GM23248 (cell line): ENCODE data around the gene DRAXIN. TPM values are rescaled to one million over a fixed set of nuclear protein-coding genes. Genes with fewer than 3 reads are reported as not detected.

Experiments
- DNase-seq: peaks from one replicate; pipeline ENCODE4 v3.0.0-alpha.2; 2015
- H2AFZ ChIP-seq: fragments of 200-600 bp; sonication (generic); 2 replicates; pipeline ENCODE4 v1.6.1; 2016; ENCODE audit warnings: antibody characterized with exemption
- H3F3A ChIP-seq: fragments of 200-600 bp; sonication (generic); 2 replicates; pipeline ENCODE4 v1.6.1; 2016; ENCODE audit warnings: mild to moderate bottlenecking, antibody characterized with exemption, mixed run types; ENCODE audit not compliant: insufficient read depth
- H3K27ac ChIP-seq: fragments of 200-600 bp; sonication (generic); 2 replicates; pipeline ENCODE4 v1.5.1; 2016; ENCODE audit warnings: mild to moderate bottlenecking
- H3K27me3 ChIP-seq: fragments of 200-600 bp; sonication (generic); replicated peaks from 2 replicates; pipeline ENCODE4 v1.6.1; 2016; ENCODE audit warnings: mild to moderate bottlenecking; ENCODE audit not compliant: insufficient read depth
- H3K36me3 ChIP-seq: fragments of 200-600 bp; sonication (generic); 2 replicates; pipeline ENCODE4 v1.6.1; 2016; ENCODE audit warnings: low read depth, mild to moderate bottlenecking
- H3K4me1 ChIP-seq: fragments of 200-600 bp; sonication (generic); 2 replicates; pipeline ENCODE4 v1.6.1; 2016; ENCODE audit warnings: mild to moderate bottlenecking; ENCODE audit not compliant: insufficient read depth
- H3K4me2 ChIP-seq: fragments of 200-600 bp; sonication (generic); one replicate; pipeline ENCODE4 v1.6.1; 2016; ENCODE audit warnings: mild to moderate bottlenecking; ENCODE audit not compliant: unreplicated experiment
- H3K4me3 ChIP-seq: fragments of 200-600 bp; sonication (generic); 2 replicates; pipeline ENCODE4 v1.5.1; 2016; ENCODE audit warnings: mild to moderate bottlenecking
- H3K79me2 ChIP-seq: fragments of 200-600 bp; sonication (generic); 2 replicates; pipeline ENCODE4 v1.6.1; 2016; ENCODE audit warnings: mild to moderate bottlenecking; ENCODE audit not compliant: insufficient read depth
- H3K9ac ChIP-seq: fragments of 200-600 bp; sonication (generic); 2 replicates; pipeline ENCODE4 v1.6.1; 2016; ENCODE audit warnings: mild to moderate bottlenecking
- H3K9me2 ChIP-seq: fragments of 200-600 bp; sonication (generic); 2 replicates; pipeline ENCODE4 v1.6.1; 2016; ENCODE audit warnings: mixed run types, mild to moderate bottlenecking, moderate library complexity; ENCODE audit not compliant: insufficient read depth
- H3K9me3 ChIP-seq: fragments of 200-600 bp; sonication (generic); one replicate; pipeline ENCODE4 v1.6.1; 2017; ENCODE audit warnings: low read depth
- H4K20me1 ChIP-seq: fragments of 200-600 bp; sonication (generic); 2 replicates; pipeline ENCODE4 v1.6.0; 2016; ENCODE audit not compliant: insufficient read depth
- EZH2 ChIP-seq: fragments of 200-600 bp; sonication (generic); IDR thresholded peaks from 2 replicates; pipeline ENCODE4 v1.6.1; 2018; ENCODE audit warnings: antibody characterized with exemption, mild to moderate bottlenecking; ENCODE audit not compliant: insufficient read depth, poor library complexity, severe bottlenecking
- EZH2phosphoT487 ChIP-seq: fragments of 200-600 bp; sonication (generic); IDR thresholded peaks from 2 replicates; pipeline ENCODE4 v1.6.1; 2018; ENCODE audit warnings: antibody characterized with exemption, moderate library complexity, mild to moderate bottlenecking, low read depth; ENCODE audit not compliant: insufficient read depth
- WGBS, 2 experiments: methylation state at CpG; one replicate each; pipeline ENCODE4 v1.1.6; 2015 to 2017; ENCODE audit warnings: low lambda C conversion rate in 2 of 2, low coverage in 1 of 2; ENCODE audit errors: missing lambda C conversion rate in 2 of 2; 5-methylcytosine and 5-hydroxymethylcytosine counted together
- in situ Hi-C: fragments of 300-500 bp; cut with MboI; formaldehyde crosslinking; loops from 2 replicates; pipeline ENCODE4 v1.15.0; 2020
- polyA plus RNA-seq: library from polyadenylated mRNA; unstranded; fragments of >200 nt; fragmentation: Nextera tagmentation; extraction: Ambion mirVana; gene quantifications from 2 replicates; pipeline ENCODE4 v1.2.1, GENCODE V29; 2016
- total RNA-seq: library from RNA; depleted of rRNA; stranded (reverse); fragments of >200 nt; shearing (Covaris generic); gene quantifications from 2 replicates; pipeline ENCODE4 v1.2.3, GENCODE V29; 2014

DRAXIN gene
- total and polyA plus RNA-seq, 2 experiments from 2014 or later, result 0.06 to 0.11 TPM

DNA sequence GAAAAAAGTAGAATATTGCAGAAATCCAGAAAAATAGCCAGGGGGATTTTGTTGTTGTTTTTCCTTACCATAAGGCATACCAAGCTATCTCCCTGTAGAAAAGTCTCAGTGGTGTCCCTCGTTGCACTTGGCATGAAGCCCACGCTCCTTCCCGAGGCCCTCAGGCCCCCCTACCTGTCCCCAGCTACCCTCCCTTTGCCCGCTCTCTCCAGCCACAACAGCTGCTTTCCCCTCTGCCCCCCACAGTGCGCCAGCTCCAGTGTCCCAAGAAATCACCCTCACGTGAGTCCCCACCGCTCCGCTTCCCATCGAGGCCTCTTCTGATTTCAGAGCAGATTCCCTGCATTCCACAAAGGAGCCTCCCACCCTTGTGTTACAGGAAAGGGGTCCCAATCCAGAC lies 52.8 kb downstream of the DRAXIN start:
- Histone ChIP-seq H3F3A (no peaks in the 10 kb centered on the region), H3K9ac (no peak overlapping the region), H3K9me2 (no peaks in the 10 kb centered on the region), H3K4me1 (no peaks in the 10 kb centered on the region), H3K27ac (no peak overlapping the region), H2AFZ (no peak overlapping the region), H3K4me2 (no peak overlapping the region), H3K4me3 (no peak overlapping the region), H3K36me3 (no peaks in the 10 kb centered on the region; the same call in 1 of the 2 replicates), H3K27me3 (no peaks in the 10 kb centered on the region), H4K20me1 (no peaks in the 10 kb centered on the region), H3K79me2 (peaks cover 26% of the 10 kb centered on the region), H3K9me3 (no peaks in the 10 kb centered on the region)
- DNase-seq, result no peak
- 80 to 83% methylated on average over 9 of the region's 9 CpGs for WGBS, 2 experiments
- TF ChIP-seq EZH2phosphoT487 (no peak), EZH2 (no peak)
- in situ Hi-C loops, result no loop called here

DNA sequence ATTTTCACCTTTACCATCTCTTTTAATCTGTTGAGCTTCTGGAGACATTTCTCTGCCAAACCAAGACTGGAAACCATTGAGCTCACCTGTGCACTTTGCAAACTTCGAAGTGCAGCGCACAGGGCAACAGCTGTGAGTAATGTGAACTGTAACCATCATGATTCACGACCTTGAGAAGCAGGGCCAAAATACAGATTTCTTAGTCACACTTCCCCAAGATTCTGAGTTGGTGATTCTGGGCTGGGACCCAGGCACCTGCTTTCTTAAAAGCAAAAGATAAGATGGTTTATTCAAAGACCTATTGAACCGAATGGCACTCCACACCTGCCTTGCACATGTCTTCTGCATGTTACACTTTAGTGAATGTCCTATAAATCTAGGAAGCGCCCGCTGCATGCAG lies 54.6 kb downstream of the DRAXIN start:
- Histone ChIP-seq H2AFZ (no peak overlapping the region), H3K4me1 (no peaks in the 10 kb centered on the region), H3K27ac (no peak overlapping the region), H3K9me3 (no peaks in the 10 kb centered on the region), H3K9ac (no peak overlapping the region), H4K20me1 (no peaks in the 10 kb centered on the region), H3F3A (no peaks in the 10 kb centered on the region), H3K27me3 (no peaks in the 10 kb centered on the region), H3K4me2 (no peak overlapping the region), H3K9me2 (no peaks in the 10 kb centered on the region), H3K4me3 (no peak overlapping the region), H3K36me3 (no peaks in the 10 kb centered on the region; the same call in 1 of the 2 replicates), H3K79me2 (0 out of 2 replicates have a peak, but pooled peaks cover 12% of the 10 kb centered on the region)
- no peak for TF ChIP-seq EZH2
- no peak for TF ChIP-seq EZH2phosphoT487
- in situ Hi-C loops, result no loop called here
- DNase-seq, result peak; percentile 58
- WGBS, 2 experiments, result 61 to 66% methylated on average over 6 of the region's 6 CpGs

GRCh38 chr1:11746795-11747487 lies 55.4 kb downstream of the DRAXIN start:
- no peak overlapping the region for H3K27ac ChIP-seq
- 72 to 77% methylated on average over 18 to 20 of the region's 20 CpGs for WGBS, 2 experiments
- no peaks in the 10 kb centered on the region for H3F3A ChIP-seq
- no peaks in the 10 kb centered on the region for H4K20me1 ChIP-seq
- no peaks in the 10 kb centered on the region for H3K27me3 ChIP-seq
- 0 out of 2 replicates have a peak, but pooled peaks cover 6% of the 10 kb centered on the region for H3K79me2 ChIP-seq
- H3K4me1 ChIP-seq, result no peaks in the 10 kb centered on the region
- no peaks in the 10 kb centered on the region; the same call in 1 of the 2 replicates for H3K36me3 ChIP-seq
- DNase-seq, result no peak
- no peak for TF ChIP-seq EZH2phosphoT487
- no peak for TF ChIP-seq EZH2
- no peaks in the 10 kb centered on the region for H3K9me3 ChIP-seq
- no peak overlapping the region for H2AFZ ChIP-seq
- H3K4me3 ChIP-seq, result no peak overlapping the region
- no peak overlapping the region for H3K4me2 ChIP-seq
- no peak overlapping the region for H3K9ac ChIP-seq
- H3K9me2 ChIP-seq, result no peaks in the 10 kb centered on the region
- in situ Hi-C loops, result no loop called here

- no peak overlapping the region for H3K27ac ChIP-seq
- H3K9me2 ChIP-seq, result no peaks in the 10 kb centered on the region
- no peaks in the 10 kb centered on the region for H3K9me3 ChIP-seq
- H3K36me3 ChIP-seq, result no peaks in the 10 kb centered on the region; the same call in 1 of the 2 replicates
- H3F3A ChIP-seq, result no peaks in the 10 kb centered on the region
- no peak for TF ChIP-seq EZH2phosphoT487
- TF ChIP-seq EZH2, result no peak
- WGBS, 2 experiments, result 92 to 95% methylated on average over 23 to 27 of the region's 27 CpGs
- no peak overlapping the region for H2AFZ ChIP-seq
- DNase-seq, result no peak
- no peaks in the 10 kb centered on the region for H3K27me3 ChIP-seq
- in situ Hi-C loops, result no loop called here
- H3K4me1 ChIP-seq, result no peaks in the 10 kb centered on the region
- H4K20me1 ChIP-seq, result no peaks in the 10 kb centered on the region
- no peaks in the 10 kb centered on the region for H3K79me2 ChIP-seq
- no peak overlapping the region for H3K9ac ChIP-seq
- no peak overlapping the region for H3K4me2 ChIP-seq
- no peak overlapping the region for H3K4me3 ChIP-seq
Observed at GRCh38 chr1:11748294-11749202, 57.0 kb downstream of the DRAXIN start.
